LNCAP (cell line): ENCODE data around the gene CYB5R4.

ENCODE experiments used
- CTCF ChIP-seq: fragments of 450-650 bp; IDR thresholded peaks from 2 replicates; pipeline ENCODE4 v1.5.1; 2017; ENCODE audit warnings: mild to moderate bottlenecking

CYB5R4 gene

GRCh38 chr6:83879746-83880145 lies 20.3 kb downstream of the CYB5R4 start:
- no peak for TF ChIP-seq CTCF

GRCh38 chr6:83883240-83883639 lies 23.8 kb downstream of the CYB5R4 start:
- no peak for TF ChIP-seq CTCF

GRCh38 chr6:83884523-83884922 lies 25.0 kb downstream of the CYB5R4 start:
- peak; percentile 72 for TF ChIP-seq CTCF

GRCh38 chr6:83885984-83886383 lies 26.5 kb downstream of the CYB5R4 start:
- no peak for TF ChIP-seq CTCF

GRCh38 chr6:83889621-83890020 lies 30.1 kb downstream of the CYB5R4 start:
- TF ChIP-seq CTCF = no peak

- TF ChIP-seq CTCF = no peak
These were observed 31.0 kb downstream of the CYB5R4 start for GRCh38 chr6:83890520-83890919.

GRCh38 chr6:83891586-83891985 lies 32.1 kb downstream of the CYB5R4 start:
- no peak for TF ChIP-seq CTCF

GRCh38 chr6:83893024-83893423 lies 33.5 kb downstream of the CYB5R4 start:
- no peak for TF ChIP-seq CTCF
